HG02623 (cell line): ENCODE data around the gene PPP6R3.
"Not testable (repeated sequence)": the region's sequence is repeated elsewhere in the genome, so short reads cannot be mapped to it uniquely, and the experiment has no call there.

ENCODE experiments used
- ATAC-seq: cut with Tn5 transposase; IDR thresholded peaks from one replicate; pipeline ENCODE4 v1.9.1; 2021; ENCODE audit warnings: moderate library complexity; ENCODE audit not compliant: unreplicated experiment

The PPP6R3 gene

GRCh38 chr11:68433541-68433940, 27.0 kb upstream of the PPP6R3 start:
- ATAC-seq, result no peak

GRCh38 chr11:68434159-68434558, 26.4 kb upstream of the PPP6R3 start:
- not testable (repeated sequence) for ATAC-seq

- ATAC-seq, result no peak
Observed at GRCh38 chr11:68436162-68436888, 24.2 kb upstream of the PPP6R3 start.

- no peak for ATAC-seq
Observed at GRCh38 chr11:68436985-68437926, 23.3 kb upstream of the PPP6R3 start.

GRCh38 chr11:68437927-68438657, 22.5 kb upstream of the PPP6R3 start:
- no peak for ATAC-seq

GRCh38 chr11:68438658-68439259, 21.8 kb upstream of the PPP6R3 start:
- no peak for ATAC-seq

GRCh38 chr11:68439355-68440065, 21.0 kb upstream of the PPP6R3 start:
- ATAC-seq, result no peak

- no peak for ATAC-seq
Observed at GRCh38 chr11:68440224-68440623, 20.3 kb upstream of the PPP6R3 start.

GRCh38 chr11:68441466-68442230, 18.9 kb upstream of the PPP6R3 start:
- ATAC-seq, result no peak

- ATAC-seq, result no peak
Observed at GRCh38 chr11:68442433-68442832, 18.1 kb upstream of the PPP6R3 start.

GRCh38 chr11:68444566-68444965, 16.0 kb upstream of the PPP6R3 start:
- no peak for ATAC-seq

GRCh38 chr11:68445531-68446035, 15.0 kb upstream of the PPP6R3 start:
- ATAC-seq, result no peak

- no peak for ATAC-seq
Observed at GRCh38 chr11:68446046-68446725, 14.4 kb upstream of the PPP6R3 start.

GRCh38 chr11:68447015-68447801, 13.3 kb upstream of the PPP6R3 start:
- no peak for ATAC-seq

GRCh38 chr11:68447914-68448313, 12.6 kb upstream of the PPP6R3 start:
- ATAC-seq, result not testable (repeated sequence)

GRCh38 chr11:68448604-68449011, 11.9 kb upstream of the PPP6R3 start:
- ATAC-seq, result no peak

- no peak for ATAC-seq
Observed at GRCh38 chr11:68449951-68450350, 10.6 kb upstream of the PPP6R3 start.

GRCh38 chr11:68450711-68451110, 9.8 kb upstream of the PPP6R3 start:
- ATAC-seq, result no peak
